Spleen (tissue), 7 donors: ENCODE data around the gene TMED5.

ENCODE experiments used
- POLR2A ChIP-seq, 3 donors: fragments of 450-650 bp; IDR thresholded peaks; one replicate each; pipeline ENCODE4 v1.5.1; 2017; ENCODE audit warnings: antibody characterized with exemption in 3 of 3, mild to moderate bottlenecking in 1 of 3
- POLR2AphosphoS5 ChIP-seq, 3 donors: sonication (generic); formaldehyde crosslinking; IDR thresholded peaks; one replicate each; pipeline ENCODE4 v1.5.1; 2017; ENCODE audit warnings: antibody characterized with exemption in 3 of 3
- TF ChIP-seq, protein P1 (sequence below), 11 experiments: fragments of 200-600 bp in 7 of 11; fragments of 450-650 bp in 4 of 11; sonication (generic) in 4 of 11; IDR thresholded peaks in 8 of 11; conservative IDR thresholded peaks in 3 of 11; 1 replicate in 7 of 11; 2 replicates in 4 of 11; pipeline versions ENCODE4 v1.4.0 to v1.8.0; 2016 to 2021; ENCODE audit warnings: antibody characterized with exemption in 11 of 11, inconsistent platforms in 4 of 11, mild to moderate bottlenecking in 1 of 11
- donor health status: DM: no; HTN: no; CAD: no; lungs with moderate emphysema.
- donor health status: DM: no; HTN: no; CAD: no.
- donor health status: DM: no; HTN: no; CAD: no.

DNA sequence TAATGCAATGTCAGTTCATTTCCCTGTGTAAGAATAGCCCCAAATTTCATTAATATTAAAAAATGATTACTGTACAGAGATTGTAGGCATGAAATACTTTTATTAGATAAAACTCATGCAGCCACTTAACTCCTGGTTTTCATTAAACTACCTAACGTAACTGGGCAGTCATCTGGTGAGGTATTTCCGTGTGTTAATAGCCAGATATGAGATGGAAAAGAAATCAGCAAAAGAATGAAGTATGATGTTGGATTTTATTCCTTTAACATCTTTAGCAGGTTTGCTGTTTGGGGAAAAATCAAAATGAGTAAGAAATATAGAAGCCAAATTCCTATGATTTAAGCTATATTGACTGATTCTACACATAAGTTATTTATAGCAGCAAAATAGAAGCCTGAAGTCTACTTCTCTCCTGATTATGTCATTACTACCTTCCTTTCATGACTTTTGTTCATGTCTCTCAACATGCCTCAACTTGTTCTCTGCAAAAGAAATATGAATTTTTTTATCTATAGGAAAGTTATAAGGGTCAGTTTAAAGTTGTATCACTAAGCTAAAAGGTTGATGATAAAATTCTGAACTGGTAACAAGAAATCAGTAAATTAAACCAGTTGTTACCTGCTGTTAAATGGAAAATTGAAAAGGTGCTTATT is 42.9 kb upstream of the TMED5 start:
- TF ChIP-seq, protein P1, sequence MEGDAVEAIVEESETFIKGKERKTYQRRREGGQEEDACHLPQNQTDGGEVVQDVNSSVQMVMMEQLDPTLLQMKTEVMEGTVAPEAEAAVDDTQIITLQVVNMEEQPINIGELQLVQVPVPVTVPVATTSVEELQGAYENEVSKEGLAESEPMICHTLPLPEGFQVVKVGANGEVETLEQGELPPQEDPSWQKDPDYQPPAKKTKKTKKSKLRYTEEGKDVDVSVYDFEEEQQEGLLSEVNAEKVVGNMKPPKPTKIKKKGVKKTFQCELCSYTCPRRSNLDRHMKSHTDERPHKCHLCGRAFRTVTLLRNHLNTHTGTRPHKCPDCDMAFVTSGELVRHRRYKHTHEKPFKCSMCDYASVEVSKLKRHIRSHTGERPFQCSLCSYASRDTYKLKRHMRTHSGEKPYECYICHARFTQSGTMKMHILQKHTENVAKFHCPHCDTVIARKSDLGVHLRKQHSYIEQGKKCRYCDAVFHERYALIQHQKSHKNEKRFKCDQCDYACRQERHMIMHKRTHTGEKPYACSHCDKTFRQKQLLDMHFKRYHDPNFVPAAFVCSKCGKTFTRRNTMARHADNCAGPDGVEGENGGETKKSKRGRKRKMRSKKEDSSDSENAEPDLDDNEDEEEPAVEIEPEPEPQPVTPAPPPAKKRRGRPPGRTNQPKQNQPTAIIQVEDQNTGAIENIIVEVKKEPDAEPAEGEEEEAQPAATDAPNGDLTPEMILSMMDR (IDR thresholded peaks at IDR 0.05 in 8 of 11, conservative IDR thresholded peaks at IDR 0.05 in 3 of 11): no peak
- no peak for TF ChIP-seq POLR2A (IDR thresholded peaks at IDR 0.05)
- TF ChIP-seq POLR2AphosphoS5 (IDR thresholded peaks at IDR 0.05): no peak
